HG03565 (cell line): ENCODE data around the gene C3orf80.
"Not testable (repeated sequence)": the region's sequence is repeated elsewhere in the genome, so short reads cannot be mapped to it uniquely, and the experiment has no call there.

ENCODE experiments used
- ATAC-seq: cut with Tn5 transposase; IDR thresholded peaks from one replicate; pipeline ENCODE4 v1.9.1; 2021; ENCODE audit warnings: mild to moderate bottlenecking, moderate library complexity; ENCODE audit not compliant: unreplicated experiment

C3orf80 gene

DNA sequence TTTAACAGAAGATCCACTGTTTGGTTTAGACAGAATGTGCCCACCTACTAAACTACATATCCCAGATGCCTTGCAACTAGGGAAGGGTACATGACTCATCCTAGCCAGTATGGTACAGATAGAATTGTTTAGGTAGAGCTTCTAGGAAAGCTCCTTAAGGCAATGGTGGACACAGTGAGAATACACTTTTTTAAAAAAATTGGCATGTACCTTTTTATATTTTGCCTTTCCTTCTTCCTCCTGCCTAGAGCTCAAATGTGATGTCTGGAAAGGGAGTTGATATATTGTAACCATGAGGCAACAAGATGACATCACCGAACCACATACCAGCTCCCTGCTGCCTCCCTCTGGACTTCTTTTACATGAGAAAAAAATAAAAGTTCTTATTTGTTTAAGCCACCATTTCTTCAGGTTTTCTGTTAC is 14.4 kb upstream of the C3orf80 start:
- no peak for ATAC-seq

DNA sequence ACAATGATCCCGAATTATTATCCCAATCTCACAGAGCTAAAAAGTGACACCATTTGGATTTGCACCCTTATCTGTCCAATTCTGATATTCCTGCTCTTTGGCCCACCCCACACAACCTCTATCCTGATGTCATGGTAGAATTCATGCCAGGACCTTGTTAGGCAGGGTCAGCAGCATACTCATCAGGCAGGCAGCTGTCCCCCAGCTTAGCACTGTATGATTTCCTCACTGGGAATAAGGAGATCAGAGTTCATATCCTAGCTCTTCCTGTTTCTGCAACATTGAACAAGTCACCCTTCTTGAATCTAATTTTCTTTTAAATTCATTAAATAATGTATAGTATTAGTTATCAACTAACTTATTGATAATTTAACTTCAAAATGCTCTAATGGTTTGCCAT is 12.0 kb upstream of the C3orf80 start:
- ATAC-seq, result no peak

DNA sequence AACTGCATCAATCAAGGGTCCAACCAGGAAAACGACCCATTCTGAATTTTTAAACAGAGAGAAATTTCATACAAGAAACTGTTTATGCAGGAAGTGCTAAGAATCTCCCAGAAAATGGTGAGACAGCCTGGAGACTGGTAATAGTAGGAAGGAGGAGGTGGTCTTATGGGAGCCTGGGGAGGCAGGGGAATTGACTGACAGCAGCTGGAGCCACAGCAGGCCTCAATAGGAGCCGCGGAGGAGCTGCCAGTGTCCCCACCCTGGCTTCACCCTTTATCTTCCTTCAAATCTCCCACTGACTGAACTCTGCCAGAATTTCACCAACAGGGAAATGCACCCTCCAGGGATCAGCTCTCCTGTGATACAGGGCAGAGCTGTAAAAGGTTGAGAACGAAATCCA is 7.5 kb upstream of the C3orf80 start:
- ATAC-seq, result no peak

DNA sequence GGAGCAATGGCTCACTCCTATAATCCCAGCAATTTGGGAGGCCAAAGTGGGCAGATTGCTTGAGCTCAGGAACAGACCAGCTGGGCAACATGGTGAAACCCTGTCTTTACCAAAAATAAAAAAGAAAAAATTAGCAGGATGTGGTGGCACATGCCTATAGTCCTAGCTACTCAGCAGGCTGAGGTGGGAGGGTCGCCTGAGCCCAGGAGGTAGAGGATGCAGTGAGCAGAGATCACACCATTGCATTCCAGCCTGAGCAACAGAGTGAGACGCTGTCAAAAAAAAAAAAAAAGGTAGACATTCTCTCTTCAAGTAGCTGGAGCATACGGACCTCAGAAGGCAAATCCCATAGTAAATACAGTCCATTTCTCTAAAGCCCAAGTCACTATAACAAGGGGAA is 7.1 kb upstream of the C3orf80 start:
- no peak for ATAC-seq

DNA sequence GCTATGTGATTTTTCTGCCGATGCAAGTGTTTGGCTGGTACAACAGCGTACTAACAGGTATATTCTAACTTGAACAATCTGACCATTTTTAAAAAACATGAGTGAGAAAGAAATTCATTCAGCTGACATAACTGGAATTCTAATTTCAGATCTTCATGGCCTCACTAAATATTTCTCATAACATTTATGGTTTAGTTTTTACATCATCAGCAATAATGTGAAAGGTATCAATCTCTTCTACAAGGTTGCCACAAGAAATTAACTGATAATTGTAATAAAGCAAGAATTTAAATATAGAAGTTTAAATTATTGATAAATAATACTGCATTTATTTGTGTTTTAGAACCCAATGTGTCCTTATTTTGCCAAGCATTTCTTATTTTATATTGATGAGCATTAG is 5.2 kb upstream of the C3orf80 start:
- ATAC-seq, result no peak

DNA sequence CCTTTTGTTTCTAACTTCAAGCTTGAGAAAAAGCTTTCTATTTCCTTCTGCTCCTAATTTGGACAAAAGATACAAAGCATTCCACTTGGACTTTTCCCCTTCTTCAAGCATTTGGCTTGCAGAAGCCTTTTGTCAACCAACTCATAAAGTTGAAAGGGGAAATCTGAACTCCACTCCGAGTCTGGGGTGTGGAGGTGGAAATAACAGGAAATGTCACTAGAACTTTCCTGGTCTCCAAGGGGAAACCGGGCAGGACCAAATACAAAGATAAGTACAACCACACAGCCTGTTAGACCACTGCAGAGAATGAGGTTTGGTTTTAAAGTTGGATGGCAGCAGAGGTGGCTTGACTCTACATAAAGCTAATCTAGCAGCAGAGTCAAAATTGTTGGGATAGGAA is 4.2 kb upstream of the C3orf80 start:
- ATAC-seq, result no peak

DNA sequence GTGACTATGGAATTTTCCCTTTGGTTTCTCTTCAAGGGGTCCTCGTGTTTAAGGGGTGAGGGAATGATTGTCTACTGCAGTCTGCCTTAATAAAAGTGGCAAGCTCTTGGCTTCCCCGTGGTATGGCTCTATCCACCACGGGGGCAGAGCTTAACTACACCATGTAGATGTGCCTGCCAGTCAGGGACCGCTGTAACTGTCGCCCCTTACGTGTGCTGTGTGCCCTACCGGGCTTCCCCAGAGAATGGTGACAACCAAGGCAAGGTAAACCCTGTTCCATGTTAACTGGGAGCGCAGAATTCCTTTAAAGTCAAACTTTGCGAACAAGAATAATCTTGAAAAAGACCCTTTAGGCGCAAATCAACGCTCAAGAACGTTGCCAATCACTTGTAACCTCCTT is 966 bp upstream of the C3orf80 start:
- ATAC-seq, result no peak

DNA sequence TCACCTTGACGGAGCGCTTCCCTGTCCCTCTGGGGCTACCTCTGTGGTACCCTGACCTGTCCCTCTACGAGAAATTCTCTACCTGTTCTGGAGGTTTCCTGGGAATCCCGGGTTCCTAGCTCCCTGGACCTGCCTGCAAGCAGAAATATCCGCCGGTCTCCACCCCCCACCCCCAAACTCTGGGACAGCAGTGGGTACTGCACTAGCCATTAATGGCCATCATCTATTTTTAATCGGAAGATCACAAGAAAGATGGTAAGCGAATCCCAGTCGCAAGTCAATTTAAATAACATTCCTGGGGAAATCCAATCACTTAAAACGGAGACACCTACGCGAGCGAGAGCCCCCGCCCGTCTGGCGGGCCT is 429 bp upstream of the C3orf80 start:
- no peak for ATAC-seq

DNA sequence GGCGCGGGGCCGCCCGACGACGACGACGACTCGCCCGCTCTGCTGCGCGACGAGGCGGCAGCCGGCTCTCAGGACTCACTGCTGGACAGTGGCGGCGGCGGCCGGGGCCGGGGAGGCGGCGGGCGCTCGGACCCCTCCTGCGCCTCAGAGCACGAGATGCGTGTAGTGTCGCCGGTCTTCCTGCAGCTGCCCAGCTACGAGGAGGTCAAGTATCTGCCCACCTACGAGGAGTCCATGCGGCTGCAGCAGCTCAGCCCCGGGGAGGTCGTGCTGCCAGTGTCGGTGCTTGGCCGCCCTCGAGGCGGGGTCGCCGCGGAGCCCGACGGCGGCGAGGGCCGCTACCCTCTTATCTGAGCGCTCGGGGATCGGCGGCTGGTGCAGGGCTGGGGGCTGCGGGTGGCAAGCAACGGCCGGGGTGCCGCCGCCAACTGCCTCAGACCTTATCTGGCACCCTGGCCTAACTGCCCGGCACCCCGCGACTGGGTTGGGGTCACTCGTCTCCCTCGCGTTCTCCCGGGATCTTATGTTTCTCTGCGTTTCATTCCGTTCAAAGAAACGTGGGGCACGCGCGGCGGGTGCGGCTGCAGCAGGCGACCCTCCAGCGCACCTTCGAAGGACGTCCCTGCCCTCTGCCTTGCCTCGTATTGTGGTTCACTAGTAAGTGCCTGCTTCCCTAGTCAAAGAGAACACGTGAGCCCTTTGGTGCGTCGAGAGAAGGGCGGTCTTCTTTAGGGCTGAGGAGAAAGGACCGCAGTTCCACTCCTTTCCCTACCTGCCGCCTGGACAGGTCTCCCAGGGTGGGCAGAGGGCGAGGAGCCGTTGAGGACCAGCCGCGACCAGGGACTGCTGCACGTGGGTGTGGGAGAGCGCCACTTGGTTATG is 1.0 kb downstream of the C3orf80 start:
- ATAC-seq, result peak; percentile 12

DNA sequence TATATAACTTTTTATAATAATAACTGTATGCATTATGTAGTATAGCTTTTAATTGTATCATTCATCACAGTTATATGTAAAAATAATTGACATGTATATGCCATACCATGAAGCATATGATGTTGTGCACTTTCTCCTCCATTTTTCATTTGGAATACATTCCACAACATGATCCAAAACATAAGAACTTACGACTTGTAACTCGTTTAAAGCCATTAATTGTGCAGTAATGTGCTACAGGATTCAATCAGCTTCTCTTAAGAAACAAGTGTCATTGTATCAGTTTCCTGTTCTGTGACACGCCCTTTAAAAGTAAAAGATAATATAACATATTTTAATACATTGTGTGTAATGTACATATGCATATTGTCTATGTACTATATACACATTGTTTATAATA is 2.2 kb downstream of the C3orf80 start:
- ATAC-seq, result no peak

DNA sequence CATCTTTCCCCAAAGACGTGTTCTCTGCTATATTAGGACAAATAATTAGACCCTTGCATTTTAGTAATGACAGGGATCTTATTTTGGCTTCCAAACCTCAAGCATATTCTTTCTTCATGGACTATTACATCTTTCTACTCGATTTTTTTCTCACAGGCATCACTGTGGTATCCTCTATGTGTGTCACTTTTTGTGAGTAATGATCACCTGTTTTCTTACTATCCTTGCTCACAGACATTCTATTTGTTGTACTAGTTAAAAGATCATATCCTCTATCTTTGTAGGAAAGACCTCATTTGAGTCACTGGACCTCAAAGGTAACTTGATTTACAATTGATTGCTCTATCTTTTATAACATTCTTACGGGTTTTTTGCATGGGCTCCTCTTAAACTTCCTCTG is 6.8 kb downstream of the C3orf80 start:
- ATAC-seq, result no peak

DNA sequence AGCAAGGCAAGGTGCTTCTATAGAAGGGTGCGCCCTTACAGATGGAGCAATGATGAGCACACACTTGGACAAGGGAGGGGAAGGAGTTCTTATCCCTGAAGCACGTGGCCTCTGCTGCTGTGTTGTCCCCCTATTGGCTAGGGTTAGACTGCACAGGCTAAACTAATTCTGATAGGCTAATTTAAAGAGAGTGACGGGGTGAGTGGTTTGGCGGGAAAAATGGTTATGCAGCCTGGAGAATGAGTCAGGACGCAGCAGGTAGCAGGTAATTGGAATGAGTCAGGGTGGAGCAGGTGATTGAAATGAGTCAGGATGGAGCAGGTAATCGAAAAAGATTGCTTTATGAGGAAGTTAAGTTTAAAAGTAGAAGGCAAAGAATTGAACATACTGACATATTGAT is 15.5 kb downstream of the C3orf80 start:
- ATAC-seq, result not testable (repeated sequence)

DNA sequence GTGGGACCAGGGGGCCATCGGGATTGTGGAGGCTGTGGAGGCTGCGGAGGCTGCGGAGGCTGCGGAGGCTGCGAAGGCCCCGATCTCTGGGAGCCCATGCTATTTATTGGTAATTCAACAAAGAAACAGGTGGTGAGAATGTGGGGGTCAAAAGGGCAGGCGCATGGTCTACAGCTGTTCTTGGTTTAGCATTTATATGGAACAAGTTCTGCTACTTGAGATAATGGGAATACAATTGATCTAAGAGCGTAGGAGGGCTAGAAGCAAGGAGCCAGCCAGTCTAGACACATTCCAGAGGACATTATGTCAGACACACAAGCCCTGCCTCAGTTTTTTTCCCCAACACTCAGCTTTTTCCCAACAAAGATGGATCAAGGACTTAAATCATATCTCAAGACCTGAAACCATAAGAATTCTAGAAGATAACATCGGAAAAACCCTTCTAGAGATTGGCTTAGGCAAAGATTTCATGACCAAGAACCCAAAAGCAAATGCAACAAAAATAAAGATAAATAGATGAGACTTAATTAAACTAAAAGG is 20.1 kb downstream of the C3orf80 start:
- no peak for ATAC-seq

DNA sequence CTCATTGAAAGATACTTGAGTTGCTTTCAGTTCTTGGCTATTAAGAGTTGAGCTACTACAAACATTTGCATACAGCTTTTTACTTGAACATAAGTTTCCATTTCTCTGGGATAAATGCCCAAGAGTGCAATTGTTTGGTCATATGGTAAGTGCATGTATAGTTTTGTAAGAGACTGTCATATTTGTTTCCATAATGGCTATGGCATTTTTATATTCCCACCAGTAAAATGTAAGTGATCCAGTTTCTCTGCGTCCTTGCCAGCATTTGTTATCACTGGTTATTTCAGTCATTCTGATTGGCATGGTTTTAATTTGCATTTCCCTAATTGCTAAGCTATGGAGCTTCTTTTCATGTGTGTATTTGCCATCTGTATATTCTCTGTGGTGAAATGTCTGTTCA is 22.5 kb downstream of the C3orf80 start:
- no peak for ATAC-seq

DNA sequence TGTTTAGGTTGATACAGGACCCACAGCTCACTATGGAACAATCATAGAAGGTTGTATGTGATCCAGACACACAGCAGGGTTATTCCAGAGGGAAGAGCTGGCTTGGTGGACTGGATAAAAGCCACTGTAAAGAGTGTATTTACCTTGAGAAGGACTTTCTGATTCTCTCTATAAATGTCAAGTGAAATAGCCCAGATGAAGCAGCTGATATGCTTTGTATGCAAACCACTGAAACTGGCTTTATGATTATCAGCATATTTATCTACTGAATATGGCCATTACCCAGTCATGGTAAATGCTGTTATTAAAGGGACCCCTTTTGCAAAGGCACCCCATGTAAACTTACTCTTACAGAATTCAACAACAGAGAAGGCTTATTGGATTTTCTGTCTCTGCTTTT is 28.1 kb downstream of the C3orf80 start:
- no peak for ATAC-seq

DNA sequence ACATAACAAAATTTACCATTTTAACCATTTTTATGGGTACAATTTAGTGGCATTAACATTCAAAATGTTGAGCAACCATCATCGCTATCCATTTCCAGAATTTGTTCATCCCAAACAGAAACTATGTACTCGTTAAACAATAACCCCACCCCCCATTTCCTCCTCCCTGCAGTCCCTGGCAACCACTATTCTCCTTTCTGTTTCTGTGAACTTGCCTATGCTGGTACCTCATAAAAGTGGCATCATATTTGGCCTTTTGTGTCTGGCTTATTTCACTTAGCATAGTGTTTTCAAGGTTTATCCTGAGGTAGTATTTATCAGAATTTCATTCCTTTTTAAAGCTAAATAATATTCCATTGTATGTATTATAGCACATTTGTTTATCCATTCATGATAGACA is 32.4 kb downstream of the C3orf80 start:
- ATAC-seq, result no peak

DNA sequence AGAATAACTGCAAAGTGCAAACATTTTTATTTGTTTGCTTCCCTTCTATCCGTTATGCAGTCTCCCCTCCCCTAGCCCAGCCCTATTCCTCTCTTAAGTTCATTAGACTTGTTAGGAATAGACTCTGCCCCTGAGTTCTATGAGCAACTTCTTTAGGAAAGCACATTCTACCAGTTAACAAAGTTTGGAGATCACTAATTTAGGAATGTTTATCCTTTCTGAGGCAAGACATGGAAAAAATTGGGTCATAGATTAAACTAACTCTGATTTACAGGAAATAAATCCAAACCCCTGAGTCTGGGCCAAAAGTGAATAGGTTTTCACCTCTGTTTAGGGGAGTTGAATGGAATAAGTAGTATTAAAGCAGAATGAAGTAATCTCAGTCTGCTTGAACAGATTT is 34.4 kb downstream of the C3orf80 start:
- no peak for ATAC-seq

DNA sequence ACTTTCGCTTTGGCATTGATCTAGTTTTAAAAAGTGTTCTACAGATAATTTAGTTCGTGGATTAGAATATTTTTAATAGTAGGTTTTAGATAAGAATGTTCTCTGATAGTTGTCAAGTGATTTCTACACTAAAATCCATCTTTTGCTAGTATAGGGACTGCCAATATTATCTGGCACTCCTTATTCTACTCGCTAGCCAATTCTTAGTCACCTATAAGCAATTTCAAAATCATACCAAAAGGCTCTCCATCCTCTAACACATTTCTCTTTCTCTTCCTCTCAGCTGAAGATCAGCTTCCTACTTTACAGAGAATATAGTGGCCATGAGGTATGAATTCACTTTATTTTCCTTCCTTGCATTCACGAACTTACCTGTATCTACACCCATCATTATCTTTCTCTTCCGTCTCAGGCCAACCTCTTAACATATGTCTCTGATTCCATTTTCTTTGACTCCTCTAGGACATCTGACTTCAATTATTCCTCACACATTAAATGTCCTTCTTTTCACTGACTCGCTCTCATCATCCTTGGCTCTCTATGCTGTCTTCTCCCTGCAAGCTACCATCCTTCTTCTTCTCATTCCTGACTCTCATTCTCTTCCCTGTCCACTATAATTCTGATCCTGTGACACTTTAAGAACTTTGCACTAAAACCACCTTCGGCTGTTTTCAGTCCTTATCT is 35.5 kb downstream of the C3orf80 start:
- ATAC-seq, result no peak

DNA sequence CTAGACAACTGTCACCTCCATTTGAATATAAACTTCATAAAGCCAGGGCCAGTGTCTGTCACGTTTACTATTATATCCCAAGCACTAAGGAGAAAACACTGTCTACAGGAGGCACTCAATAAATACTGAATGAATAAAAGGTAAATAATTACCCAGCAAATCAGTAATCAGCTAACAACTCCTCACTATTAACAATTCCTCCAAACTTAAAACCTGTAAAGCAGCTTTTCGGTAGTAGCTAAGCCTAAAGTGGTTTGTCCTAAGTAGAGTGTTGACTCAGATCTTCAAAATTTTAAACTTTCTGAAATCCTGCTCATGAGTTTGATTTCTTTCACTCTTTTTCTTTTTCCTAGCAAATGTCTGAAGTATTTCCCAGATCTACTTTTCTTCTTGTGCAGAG is 39.9 kb downstream of the C3orf80 start:
- no peak for ATAC-seq
